HG03175 (cell line): ENCODE measurements around the gene COL20A1.
"Not testable (repeated sequence)": the region's sequence is repeated elsewhere in the genome, so short reads cannot be mapped to it uniquely, and the experiment has no call there.

Experiments used
- ATAC-seq: cut with Tn5 transposase; IDR thresholded peaks from one replicate; pipeline ENCODE4 v1.9.1; 2021; ENCODE audit warnings: mild to moderate bottlenecking, moderate library complexity; ENCODE audit not compliant: unreplicated experiment

The COL20A1 gene

DNA sequence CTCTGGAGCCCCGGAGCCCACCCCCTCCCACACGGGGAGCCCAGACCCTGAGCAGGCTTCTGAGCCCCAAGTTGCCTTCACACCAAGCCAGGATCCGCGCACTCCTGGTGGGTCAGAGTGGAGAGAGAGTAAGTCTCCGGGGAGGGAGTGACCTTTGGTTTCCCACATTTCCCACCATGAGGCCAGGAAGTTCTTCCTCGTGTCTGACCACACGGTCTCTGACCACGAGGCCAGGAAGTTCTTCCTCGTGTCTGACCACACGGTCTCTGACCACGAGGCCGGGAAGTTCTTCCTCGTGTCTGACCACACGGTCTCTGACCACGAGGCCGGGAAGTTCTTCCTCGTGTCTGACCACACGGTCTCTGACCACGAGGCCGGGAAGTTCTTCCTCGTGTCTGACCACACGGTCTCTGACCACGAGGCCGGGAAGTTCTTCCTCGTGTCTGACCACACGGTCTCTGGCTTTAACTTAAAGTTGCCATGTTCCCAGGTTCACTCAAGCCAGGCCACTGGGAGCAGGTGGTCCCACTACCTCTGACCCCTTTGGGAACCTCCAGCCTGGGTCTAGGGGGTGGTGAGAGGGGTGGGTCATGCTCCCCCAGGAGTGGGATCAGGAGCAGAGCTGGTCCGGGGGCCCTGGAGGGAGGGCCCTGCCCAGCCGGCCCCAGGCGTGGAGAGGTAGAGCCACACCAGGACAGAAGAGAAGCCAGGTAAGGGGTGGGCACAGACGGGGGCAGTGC, 13.1 kb downstream of the COL20A1 start:
- ATAC-seq = not testable (repeated sequence)

DNA sequence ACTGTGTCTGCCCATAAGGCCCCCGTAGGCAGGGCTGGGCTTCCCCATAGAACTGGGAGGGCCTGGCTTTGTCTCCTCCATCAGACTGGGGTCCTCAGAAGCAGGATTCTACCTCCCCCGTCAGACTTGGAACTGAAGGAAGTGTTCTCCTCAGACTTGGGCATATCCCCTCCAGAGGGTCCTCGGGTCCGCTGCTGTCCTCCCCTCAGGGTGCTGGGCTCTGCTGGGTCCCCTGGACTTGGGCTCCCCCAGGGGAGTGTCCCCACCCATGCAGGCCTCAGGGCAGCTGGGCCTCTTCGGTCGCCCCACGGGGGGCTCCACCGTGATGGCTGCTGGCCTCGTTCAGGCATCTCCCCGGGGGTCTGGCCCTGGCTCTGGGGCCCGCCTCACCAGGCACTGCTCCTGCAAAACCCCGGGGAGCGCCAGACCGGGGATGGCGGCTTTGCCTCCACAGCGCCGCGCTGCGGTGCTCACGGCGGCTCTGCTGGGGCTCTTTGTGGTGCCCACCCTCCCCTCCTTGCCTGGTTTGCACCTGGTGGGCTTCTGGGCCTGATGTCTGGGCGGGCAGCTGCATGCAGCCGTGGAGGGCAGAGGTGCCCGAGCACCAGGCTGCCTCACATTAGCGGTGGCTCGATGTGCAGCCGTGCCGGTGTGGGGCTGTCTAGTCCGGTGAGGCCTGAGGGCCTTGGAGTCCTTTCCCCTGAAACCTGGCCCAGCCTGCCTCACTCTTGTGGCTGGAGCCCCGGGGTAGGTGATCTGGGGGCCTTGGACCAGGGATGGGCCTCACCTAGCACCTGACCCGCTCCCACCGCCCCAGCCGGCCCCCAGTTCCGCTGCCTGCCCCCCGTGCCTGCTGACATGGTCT, 13.9 kb downstream of the COL20A1 start:
- no peak for ATAC-seq

DNA sequence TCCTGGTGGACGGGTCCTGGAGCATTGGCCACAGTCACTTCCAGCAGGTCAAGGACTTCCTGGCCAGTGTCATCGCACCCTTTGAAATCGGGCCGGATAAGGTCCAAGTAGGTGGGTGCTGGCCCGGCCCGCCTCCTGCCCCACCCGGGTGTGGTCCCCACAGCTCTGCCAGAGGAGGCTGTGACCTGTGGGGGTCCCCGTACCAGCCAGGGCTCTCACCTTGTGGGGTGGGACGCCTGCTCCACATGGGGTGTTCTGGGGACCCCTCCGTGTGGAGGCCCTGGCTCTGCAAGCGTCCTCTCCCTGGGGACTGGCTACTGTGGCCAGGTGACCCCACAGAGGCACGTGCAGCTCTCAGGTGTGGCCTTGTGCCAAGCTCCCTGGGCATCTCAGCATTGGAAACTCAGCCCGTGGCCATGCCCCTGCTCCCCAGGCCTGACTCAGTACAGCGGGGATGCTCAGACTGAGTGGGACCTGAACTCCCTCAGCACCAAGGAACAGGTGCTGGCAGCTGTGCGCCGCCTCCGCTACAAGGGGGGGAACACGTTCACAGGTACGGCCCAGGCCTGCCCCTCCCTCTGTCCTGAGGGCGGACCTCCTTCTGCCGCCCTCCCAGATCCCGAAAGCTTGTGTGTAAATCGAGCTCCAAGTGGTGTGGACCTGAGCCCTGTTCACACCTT, 14.7 kb downstream of the COL20A1 start:
- no peak for ATAC-seq

DNA sequence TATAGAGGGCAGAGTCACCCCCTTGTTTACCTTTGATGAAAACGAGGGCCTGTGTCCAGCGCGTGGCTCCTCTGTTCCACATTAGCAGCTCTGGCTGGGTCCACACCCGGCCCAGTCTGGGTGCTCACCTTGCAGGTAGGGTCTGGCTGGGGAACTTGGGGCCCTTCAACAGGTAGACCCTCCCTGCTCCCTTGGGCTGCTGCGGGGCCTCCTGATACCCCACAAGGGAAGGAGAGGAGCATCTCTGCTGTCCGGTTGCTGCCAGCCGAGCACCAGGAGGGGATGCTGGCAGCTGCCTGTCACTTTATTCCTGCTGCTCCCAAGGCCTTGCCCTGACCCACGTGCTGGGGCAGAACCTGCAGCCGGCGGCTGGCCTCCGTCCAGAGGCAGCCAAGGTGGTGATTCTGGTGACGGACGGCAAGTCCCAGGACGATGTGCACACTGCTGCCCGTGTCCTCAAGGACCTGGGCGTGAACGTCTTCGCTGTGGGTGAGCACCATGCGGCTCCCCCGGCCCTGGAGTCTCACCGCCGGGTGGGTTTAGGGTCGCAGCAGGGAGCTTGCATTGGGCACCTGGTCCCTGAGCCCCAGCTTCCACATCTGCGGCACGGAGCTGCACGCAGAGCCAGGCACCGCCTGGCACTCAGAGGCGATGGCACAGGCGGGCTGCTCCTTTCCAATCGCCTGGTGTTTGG, 15.4 kb downstream of the COL20A1 start:
- no peak for ATAC-seq

DNA sequence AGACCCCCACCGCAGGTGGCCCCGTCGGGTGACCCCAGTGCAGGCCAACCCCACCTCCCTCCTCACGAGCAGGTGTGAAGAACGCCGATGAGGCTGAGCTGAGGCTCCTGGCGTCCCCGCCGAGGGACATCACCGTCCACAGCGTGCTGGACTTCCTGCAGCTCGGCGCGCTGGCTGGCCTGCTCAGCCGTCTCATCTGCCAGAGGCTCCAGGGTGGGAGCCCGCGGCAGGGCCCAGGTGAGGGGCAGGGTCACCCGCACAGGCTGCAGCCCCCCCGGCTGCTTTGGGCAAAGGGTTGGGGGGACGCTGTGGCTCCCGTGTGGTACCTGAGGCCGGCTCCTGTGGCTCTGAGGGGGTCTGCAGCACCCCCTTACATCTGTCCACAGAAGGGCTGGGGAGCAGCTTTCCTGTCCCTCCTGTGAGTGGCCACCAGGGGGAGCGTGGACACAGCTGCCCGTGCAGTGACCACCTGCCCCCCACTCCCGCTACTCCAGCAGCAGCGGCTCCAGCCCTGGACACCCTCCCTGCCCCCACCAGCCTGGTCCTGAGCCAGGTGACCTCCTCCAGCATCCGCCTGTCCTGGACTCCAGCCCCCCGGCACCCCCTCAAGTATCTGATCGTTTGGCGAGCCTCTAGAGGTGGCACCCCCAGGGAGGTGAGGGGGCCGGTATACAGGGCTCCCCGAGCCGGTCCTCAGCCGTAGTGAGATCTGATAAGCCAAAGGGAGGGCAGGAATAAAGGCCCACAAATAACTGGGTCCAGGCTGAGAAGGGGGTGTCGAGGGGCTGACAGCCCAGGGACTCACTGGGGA, 16.5 kb downstream of the COL20A1 start:
- no peak for ATAC-seq

DNA sequence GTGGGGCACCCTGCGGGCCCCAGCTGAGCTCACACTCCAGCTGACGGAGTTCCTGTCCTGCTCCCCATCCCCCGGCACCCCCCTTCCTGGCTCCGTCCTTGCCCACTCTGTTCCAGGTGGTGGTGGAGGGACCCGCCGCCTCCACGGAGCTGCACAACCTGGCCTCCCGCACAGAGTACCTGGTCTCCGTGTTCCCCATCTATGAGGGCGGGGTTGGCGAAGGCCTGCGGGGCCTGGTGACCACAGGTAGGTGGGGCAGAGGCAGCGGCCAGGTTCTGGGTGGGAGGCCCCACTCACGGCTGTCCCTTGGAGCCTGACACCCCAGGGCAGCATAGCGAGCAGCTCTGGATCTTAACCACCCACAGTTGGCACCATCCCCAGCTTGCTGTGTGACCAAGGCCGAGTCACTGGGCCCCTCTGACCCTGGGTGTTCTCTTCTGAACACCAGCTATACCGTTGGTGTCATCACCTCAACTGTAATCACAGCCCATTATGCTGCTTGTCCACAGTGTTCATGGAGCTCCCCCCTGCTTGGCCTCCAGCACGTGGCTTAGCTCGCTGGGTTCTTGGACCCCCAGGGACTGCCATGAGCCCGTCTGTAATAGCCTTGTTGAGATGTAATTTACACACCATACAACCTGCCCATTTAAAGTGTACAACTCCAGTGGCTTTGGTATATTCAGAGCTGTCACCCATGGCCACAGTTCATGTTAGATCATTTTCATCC, 17.4 kb downstream of the COL20A1 start:
- no peak for ATAC-seq

DNA sequence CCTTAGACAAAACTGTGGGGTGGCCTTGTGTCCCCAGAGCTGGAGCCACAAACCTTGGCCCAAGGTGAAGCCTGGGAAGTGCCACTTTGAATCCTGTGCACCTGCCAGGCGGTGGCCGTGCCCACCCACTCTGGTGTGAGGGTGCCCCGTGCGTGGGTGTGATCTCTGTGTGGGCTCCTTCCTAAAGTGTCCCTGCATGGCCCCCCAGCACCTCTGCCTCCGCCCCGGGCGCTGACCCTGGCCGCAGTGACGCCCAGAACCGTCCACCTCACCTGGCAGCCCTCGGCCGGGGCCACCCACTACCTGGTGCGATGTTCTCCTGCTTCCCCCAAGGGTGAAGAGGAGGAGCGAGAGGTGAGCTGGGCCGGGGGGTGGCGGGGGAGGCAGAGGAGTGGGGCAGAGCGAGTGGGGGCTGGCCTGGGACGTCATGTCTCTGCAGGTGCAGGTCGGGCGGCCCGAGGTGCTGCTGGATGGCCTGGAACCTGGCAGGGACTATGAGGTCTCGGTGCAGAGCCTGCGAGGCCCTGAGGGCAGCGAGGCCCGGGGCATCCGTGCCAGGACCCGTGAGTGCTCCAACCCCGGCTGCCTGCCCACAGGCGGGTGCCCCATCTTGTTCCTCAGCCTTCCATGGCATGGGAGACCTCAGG, 18.3 kb downstream of the COL20A1 start:
- ATAC-seq = no peak

DNA sequence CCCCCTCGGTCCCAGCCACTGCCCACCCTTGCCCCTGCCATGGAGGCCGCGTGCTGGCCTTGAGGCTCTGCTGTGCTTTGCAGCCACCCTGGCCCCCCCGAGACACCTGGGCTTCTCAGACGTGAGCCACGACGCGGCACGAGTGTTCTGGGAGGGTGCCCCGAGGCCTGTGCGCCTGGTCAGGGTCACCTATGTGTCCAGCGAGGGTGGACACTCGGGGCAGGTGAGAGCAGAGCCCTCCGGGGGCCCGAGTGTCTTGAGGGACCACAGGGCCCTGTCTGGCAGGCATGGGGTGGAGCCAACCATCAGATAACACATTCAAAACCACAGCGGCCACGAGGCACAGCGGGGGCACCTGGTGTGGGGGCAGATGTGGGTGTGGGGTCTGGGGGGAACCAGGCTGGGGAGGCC, 18.9 kb downstream of the COL20A1 start:
- ATAC-seq = no peak

DNA sequence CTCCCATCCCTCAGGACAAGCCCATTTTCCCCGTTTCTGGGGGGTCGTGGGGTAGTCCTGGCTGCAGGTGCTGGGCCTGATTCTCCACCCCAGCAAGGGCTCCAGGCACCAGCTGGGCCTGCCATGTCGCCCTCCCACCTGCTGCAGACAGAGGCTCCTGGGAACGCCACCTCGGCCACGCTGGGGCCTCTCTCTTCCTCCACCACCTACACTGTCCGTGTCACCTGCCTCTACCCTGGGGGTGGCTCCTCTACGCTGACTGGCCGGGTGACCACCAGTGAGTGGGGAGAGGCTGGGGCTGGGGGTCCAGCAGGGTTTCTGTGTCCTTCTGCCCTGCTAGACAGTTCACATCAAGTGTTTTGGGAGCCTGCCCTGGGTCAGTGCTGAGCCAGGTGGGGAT, 19.3 kb downstream of the COL20A1 start:
- no peak for ATAC-seq

DNA sequence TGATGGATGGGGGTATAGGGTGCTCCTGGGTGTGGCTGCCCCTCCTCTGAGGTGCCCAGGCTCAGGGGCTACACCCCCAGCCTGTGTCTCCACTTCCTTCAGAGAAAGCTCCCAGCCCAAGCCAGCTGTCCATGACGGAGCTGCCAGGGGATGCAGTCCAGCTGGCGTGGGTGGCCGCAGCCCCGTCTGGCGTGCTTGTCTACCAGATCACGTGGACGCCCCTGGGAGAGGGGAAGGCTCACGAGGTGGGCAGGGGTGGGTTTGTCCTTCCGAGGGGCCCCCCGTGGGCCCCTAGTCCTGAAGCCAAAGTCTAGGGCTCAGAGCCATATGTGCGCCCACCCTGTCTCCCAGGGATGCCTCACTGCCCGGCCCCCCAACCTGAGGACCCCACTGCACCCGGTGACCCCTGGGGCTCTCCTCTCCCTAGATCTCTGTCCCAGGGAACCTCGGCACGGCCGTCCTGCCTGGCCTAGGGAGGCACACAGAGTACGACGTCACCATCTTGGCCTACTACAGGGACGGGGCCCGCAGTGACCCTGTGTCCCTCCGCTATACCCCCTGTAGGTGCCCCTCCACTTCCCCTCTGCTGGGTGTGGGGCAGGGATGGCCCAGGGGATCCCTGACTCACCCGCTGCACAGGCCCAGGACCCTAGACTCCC, 19.8 kb downstream of the COL20A1 start:
- ATAC-seq = no peak

DNA sequence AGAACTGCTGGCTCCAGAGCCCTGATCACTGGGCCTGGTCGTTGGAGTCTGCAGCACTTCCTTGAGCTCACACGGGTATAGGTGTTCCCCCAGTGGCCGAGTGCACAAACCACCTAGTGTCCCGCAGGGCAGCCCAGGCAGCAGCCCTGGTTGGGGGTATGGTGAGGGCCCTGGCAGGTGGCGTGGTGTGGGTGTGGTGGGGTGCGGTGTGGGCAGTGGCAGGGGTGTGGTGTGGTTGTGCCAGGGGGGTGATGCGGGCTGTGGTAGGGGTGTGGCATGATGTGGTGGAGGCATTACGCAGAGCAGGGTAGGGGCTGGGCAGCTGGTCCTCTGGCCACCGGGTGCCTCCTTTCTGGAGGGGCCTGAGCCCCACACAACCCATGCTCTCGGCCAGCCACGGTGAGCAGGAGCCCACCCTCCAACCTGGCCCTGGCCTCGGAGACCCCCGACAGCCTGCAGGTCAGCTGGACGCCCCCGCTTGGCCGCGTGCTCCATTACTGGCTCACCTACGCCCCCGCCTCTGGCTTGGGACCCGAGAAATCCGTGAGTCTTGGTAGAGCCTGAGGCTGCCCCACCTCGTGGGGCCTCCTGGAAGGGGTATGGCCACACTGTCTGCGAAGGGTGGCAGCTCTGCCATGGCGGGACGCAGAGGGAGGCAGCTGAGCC, 20.5 kb downstream of the COL20A1 start:
- no peak for ATAC-seq

DNA sequence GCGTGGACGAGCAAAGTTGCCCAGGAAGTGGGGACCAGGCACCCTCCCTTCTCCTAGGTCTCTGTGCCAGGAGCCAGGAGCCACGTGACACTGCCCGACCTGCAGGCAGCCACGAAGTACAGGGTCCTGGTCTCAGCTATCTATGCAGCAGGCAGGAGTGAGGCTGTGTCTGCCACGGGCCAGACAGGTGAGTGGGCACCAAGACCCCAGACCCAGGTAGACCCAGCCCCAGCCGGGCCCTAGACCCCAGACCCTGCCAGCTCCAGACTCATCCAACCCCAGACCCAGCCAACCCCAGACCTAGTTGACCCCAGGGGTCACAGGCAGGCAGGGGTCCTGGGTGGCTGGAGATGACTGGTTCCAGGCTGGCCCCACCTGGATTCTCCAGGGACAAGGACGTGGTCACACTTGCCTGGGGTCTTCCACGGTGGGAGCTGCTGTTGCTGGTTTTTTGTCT, 21.1 kb downstream of the COL20A1 start:
- no peak for ATAC-seq

DNA sequence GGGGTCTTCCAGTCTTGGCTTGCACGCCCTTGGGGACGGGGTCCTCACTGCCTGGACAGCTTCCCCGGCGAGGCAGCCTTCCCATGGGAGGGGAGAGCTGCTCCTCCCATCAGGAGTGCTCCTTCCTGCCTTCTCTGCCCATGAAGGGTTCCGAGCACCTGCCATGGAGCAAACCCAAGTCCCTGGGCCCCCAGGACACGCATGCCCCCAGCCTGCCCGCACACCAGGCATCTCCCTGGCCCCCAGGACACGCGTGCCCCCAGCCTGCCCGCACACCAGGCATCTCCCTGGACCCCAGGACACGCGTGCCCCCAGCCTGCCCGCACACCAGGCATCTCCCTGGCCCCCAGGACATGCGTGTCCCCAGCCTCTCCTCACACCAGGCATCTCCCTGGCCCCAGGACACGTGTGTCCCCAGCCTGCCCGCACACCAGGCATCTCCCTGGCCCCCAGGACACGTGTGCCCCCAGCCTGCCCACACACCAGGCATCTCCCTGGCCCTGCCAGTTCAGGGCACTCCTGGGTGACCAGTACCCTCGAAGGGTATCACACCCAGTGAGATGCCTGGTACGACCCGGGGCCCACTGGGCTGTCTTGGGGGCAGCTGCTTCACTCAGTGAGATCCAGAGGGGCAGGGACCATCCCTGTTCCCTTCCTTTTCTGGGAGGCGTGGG, 21.7 kb downstream of the COL20A1 start:
- no peak for ATAC-seq

DNA sequence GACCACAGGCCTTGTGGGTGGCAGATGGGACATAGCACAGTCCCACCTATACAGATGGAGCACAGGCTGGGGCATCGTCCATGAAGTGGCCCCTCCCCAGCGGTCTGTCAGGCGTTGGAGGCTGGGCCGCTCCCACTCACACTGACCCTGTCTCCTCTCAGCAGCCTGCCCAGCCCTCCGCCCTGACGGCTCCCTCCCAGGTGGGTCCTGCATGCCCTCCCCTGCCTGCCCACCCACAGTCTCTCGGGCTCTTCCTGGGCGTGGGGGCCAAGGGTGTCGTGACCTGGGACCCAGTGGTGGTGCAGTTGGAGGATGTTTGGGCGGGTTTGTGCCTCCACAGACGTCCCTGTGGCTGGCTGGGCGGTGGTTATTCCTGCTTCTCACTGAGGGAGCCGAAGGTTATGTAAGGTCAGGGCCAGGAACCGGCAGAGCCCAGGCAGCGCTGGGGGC, 22.3 kb downstream of the COL20A1 start:
- no peak for ATAC-seq

DNA sequence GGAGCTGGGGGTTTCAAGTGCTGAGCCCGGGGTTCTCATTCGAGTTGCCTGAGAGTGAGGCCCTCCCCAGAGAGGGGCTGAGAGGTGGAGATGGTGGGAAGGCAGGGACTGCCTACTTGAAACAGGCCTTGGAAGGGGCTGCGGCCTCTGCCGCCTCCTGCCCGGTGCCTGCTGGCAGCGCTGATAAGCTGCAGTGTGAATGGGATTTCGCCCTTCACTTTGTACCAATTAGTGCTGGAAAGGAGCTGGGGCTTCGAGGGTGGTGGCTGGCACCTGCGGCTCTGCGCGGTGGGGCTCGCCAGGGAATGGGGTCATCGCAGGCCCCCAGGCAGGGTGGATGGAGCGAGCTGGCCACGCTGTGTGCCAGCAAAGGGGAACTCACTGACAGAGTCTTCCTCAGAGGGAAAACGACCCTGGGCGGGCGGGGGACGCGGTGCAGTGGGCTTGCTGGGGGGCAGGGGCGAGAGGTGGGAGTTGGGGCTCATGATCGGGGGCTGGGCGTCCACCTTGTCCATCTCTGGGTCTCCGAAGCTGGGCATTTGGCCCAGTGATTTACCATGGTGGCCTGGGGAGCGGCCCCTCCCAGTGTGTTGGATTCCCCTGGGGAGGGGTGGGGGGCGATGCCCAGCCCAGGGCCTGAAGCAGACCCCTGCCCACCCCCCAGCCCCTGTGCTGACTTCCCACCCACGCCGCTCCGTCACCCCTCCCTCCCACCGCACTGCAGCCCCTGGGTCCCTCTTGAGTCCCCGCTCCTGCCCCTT, 22.9 kb downstream of the COL20A1 start:
- ATAC-seq = no peak

DNA sequence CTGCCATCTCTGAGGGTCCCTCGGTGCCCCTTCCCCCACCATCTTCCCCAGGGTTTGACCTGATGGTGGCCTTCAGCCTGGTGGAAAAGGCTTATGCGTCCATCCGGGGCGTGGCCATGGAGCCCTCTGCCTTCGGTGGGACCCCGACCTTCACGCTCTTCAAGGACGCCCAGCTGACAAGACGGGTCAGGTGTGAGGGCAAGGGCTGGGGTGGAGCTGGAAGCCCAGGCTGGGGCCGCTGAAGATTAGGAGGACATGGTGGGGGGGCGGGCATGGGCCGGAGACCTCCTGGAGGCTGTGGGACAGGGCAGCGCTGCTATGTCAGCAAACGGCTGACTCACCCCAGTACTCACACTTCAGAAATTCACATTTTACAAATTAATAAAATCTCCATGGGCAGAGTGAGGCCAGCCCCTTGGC, 23.5 kb downstream of the COL20A1 start:
- ATAC-seq = no peak

DNA sequence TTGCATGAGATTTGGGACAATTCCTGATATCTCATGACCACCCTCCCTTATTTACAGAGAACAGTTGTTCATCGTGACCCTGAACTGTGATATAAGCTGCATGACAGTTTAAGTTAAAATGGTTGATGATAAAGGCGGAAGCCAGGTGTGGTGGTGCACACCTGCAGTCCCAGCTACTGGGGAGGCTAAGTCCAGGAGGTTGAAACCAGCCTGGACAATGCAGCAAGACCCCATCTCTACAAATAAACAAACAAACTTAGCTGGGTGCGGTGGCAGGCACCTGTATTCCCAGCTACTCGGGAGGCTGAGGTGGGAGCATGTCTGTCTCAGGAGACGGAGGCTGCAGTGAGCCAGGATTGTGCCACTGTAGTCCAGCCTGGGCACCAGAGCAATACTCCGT, 24.1 kb downstream of the COL20A1 start:
- no peak for ATAC-seq
